ENCODE data around the gene SQSTM1.

GRCh38 chr5:179802950-179803562, 17.6 kb upstream of the SQSTM1 start:
- TF ChIP-seq EZH2phosphoT487 (conservative IDR thresholded peaks at IDR 0.05; ENCODE audit: low read length) (no peak), CTCF (IDR thresholded peaks at IDR 0.05; ENCODE audit: insufficient read depth, low read length, poor library complexity, severe bottlenecking) (no peak)
